D721Med (cell line): ENCODE data around the gene DPEP3.
A peak's percentile ranks its signal among the peaks of the same experiment; 100 is the strongest.

Experiments used
- DNase-seq: peaks from one replicate; pipeline ENCODE4 v3.0.0; 2011; ENCODE audit warnings: low spot score; ENCODE audit not compliant: insufficient read length
- FAIRE-seq: peaks from 2 replicates; lab custom pipeline; 2011; peaks lifted over from hg19 to GRCh38; lab: Jason Lieb, UNC
- CTCF ChIP-seq: IDR thresholded peaks from 2 replicates; pipeline ENCODE4 v1.5.1; 2012; ENCODE audit warnings: mild to moderate bottlenecking, control low read depth; ENCODE audit not compliant: insufficient read depth; ENCODE audit errors: missing control alignments

The DPEP3 gene

GRCh38 chr16:67969254-67970039 is 10.9 kb downstream of the DPEP3 start:
- no peak for TF ChIP-seq CTCF
- no peak for FAIRE-seq
- DNase-seq: no peak

- FAIRE-seq (no peak), DNase-seq (peak; percentile 76)
- no peak for TF ChIP-seq CTCF
Measured at GRCh38 chr16:67968400-67969253, 11.7 kb downstream of the DPEP3 start, which contains the start of gene SLC12A4. TSS of gene SLC12A4 (minus strand) at chr16:67968637. CDS start at chr16:67968553, 84 bp downstream.

- no peak for TF ChIP-seq CTCF
- FAIRE-seq (no peak), DNase-seq (no peak)
Measured at GRCh38 chr16:67967958-67968399, 12.3 kb downstream of the DPEP3 start.

GRCh38 chr16:67967183-67967957 is 12.9 kb downstream of the DPEP3 start:
- no peak for TF ChIP-seq CTCF
- FAIRE-seq (no peak), DNase-seq (no peak)

- TF ChIP-seq CTCF: no peak
- FAIRE-seq (no peak), DNase-seq (no peak)
Measured at GRCh38 chr16:67966549-67967182, 13.6 kb downstream of the DPEP3 start.
